ENCODE measurements around the gene FBN2.

DNA sequence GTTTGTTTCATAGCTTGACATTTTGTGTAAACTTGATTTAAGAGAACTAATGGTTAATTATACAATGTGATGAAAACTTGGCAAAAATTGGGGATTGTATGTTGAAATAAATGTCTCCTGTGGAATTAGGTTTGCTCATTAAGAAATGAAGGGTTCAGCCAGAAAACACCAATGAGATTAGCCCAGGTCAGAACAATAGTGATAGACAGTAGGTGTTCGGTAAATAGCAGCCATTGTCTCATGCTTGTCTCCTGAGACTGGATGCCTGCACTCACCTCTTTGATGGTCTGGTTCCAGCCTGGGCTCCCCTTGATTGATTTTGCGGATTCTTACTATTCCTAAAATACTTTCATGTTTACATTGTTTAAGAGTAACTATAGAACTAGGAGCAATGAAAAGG, 135.5 kb downstream of the FBN2 start:
- no peak for TF ChIP-seq TAF1 (IDR thresholded peaks at IDR 0.05; ENCODE audit: low read depth)
- TF ChIP-seq RAD21 (IDR thresholded peaks at IDR 0.05; ENCODE audit: low read depth), result no peak
- TF ChIP-seq EP300 (IDR thresholded peaks at IDR 0.05; ENCODE audit: borderline replicate concordance), result peak; percentile 80
- peak; percentile 67 for TF ChIP-seq TEAD4 (IDR thresholded peaks at IDR 0.05)
- TF ChIP-seq YY1 (IDR thresholded peaks at IDR 0.05; ENCODE audit: low read depth), result no peak
- TF ChIP-seq, protein P1, sequence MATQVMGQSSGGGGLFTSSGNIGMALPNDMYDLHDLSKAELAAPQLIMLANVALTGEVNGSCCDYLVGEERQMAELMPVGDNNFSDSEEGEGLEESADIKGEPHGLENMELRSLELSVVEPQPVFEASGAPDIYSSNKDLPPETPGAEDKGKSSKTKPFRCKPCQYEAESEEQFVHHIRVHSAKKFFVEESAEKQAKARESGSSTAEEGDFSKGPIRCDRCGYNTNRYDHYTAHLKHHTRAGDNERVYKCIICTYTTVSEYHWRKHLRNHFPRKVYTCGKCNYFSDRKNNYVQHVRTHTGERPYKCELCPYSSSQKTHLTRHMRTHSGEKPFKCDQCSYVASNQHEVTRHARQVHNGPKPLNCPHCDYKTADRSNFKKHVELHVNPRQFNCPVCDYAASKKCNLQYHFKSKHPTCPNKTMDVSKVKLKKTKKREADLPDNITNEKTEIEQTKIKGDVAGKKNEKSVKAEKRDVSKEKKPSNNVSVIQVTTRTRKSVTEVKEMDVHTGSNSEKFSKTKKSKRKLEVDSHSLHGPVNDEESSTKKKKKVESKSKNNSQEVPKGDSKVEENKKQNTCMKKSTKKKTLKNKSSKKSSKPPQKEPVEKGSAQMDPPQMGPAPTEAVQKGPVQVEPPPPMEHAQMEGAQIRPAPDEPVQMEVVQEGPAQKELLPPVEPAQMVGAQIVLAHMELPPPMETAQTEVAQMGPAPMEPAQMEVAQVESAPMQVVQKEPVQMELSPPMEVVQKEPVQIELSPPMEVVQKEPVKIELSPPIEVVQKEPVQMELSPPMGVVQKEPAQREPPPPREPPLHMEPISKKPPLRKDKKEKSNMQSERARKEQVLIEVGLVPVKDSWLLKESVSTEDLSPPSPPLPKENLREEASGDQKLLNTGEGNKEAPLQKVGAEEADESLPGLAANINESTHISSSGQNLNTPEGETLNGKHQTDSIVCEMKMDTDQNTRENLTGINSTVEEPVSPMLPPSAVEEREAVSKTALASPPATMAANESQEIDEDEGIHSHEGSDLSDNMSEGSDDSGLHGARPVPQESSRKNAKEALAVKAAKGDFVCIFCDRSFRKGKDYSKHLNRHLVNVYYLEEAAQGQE (IDR thresholded peaks at IDR 0.05; ENCODE audit: low read depth), result no peak
- TF ChIP-seq TCF12 (IDR thresholded peaks at IDR 0.05; ENCODE audit: low read depth), result no peak
- TF ChIP-seq NFIC (IDR thresholded peaks at IDR 0.05), result peak; percentile 77
